GM21390 (cell line): Measurements from ENCODE around the gene HIPK4.
"Not testable (repeated sequence)": the region's sequence is repeated elsewhere in the genome, so short reads cannot be mapped to it uniquely, and the experiment has no call there.

Experiments
- ATAC-seq: cut with Tn5 transposase; IDR thresholded peaks from one replicate; pipeline ENCODE4 v1.9.1; 2021; ENCODE audit not compliant: unreplicated experiment

HIPK4 gene

DNA sequence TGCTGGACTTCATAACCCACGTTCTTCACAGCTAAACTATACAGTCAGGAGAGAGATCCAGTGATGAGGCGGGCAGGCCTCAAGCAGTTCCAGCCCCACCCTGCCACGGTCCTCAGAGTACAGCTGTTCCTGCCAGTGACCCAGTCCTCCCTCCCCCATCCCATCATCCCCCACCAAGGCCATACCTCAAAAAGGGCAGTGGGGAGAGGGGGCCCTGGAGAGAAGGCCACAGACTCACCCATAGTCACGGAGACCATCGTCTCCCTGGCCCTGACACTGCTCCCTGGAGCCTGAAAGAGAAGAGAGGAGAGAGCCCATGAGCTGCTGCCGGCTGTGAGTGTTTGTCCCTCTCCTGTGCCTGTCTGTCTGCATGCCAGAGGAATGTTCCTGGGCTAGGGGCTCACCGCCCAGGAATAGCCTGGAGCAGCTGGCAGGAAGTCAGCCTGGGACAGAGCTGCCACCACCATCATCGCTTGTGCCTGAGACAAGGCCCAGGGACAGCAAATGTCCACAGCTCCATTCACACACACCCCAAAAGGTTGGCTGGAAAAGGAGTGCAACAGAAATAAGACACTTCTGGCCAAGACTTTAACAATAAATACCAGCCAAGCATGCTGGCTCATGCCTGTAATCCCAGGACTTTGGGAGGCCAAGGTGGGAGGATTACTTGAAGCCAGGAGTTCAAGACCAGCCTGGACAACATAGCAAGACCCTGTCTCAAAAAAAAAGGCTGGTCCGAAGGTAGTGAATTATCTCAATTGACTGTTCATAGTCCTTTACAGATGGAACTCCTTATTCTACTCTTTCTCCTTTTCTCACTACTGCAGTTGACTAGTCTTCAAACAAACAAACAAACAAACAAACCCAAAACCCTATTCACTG, 48.1 kb downstream of the HIPK4 start:
- no peak for ATAC-seq

DNA sequence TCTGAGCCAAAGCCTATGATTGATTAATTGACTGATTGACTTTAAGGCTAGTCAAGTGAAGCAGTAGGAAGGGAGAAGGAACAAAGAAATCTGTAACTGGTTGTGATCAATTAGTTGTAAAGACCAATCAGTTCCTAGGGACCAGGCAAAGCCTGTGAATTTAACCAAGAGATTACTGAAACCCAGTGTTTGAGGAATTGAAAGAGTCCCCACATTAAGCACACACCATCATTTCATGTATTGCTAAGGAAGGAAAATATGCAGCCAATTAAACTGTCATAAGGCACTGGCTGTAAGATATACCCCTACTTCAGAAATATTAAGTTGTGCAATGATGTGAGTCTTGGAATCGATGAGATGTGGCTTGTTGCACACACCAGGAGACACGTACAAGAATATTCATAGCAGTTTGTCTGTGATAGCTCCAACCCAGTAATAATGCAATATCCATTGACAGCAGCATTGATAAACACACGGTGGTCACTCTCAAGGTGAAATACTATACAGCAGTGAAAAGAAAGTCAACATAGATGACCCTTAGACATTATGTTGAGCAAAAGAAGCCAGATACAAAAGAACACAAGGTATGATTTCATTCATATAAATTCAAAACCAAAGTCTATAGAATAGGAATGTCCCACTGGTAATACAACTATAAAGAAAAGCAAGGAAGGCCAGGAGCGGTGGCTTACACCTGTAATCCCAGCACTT, 50.8 kb downstream of the HIPK4 start:
- no peak for ATAC-seq

DNA sequence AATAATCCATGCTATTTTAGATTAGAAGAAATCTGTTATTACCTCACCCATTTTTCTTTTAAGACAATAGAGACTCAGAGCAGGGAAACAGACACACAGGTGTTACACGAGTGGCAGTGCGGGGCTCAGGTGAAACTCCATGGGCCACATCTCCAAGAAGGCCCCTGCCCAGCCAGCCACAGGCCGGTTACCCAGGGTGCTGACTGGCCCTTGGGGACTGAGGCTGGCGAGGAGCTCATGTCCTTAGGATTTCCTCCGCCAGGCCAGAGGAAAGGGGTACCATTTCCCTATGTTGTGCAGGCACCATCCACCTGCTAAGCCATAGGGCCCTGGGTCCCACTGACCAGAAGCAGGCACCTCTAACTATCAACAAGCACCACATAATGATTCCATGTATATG, 52.4 kb downstream of the HIPK4 start:
- ATAC-seq: no peak

DNA sequence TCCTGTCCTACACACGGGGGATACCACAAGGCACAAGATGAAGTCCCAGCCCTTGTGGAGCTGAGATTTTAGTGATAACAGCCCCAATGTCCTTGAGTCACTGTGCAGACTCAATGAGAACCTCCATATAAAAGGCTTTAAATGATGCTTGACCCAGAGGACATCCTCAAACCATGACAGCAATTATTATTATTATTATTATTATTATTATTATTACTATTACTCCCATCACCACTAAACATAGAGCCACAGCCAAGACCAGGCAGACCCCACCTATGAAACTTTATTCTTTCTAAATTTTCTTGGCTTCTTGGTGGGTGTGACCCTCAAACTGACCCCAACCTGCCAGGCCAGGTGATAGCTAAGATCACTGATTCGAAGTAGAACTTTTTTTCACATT, 52.9 kb downstream of the HIPK4 start:
- no peak for ATAC-seq

DNA sequence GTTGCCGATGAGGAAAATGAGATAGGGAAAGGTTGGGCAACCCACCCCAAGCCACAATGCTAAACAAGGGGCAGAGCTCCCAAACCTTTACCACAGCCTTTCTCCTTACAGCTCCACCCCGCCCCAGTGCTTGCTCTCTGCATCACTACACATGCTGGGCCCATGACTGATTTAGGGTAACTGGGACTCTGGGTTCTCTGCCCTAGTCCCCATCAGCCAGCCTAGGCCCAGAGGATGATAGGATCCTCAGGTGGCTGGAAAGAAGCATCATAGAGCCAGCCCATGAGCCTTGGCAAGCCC, 53.4 kb downstream of the HIPK4 start:
- ATAC-seq: no peak

DNA sequence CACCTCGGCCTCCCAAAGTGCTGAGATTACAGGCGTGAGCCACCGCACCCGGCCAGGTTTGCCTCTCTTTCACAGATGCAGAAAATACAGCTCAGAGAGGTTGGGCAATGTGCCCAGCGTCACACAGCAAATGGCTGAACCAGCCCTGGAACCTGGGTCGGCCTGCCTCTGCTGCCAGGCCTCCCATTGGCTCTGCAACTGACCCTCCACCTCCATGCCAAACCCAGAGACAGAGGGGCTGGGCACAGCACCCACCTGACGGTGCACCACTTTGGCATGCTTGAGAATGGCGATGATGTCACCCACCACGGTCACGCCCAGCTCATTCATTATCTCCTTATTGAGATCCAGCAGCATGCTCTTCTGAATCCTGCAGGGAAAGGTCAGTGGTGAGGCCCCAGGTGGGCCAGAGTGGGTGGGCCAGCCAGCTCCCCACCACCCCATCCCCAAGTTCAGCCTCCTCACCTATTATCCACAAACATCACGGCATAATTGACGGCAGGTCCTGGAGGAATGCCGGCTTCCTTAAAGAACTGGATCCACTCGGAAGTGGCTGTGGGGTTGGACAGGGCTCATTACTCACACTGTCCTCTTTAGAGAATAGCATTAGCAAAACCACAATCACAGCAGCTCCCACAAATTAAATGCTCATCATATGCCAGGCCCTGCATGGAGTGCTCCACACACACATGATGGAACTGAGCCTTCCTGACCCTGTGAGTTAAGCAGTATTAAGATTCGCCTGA, 54.0 kb downstream of the HIPK4 start:
- ATAC-seq: no peak

DNA sequence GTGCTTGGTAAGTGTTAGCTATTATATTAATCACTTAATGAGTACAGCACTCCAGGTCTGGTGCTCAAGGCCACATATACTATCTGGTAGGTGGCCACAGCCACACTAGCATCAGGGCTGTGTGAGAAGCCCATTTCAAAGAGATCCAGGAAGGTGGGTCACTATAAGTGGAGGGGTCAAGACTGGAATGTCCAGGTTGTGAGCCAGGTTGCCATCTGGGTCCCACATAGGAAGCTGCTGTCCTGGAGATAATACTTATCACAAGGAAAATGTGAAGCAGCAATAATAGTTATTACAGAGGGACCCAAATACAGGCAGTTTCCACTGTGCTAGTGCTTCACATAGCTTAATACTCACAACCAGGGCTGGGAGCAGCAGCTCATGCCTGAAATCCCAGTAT, 54.9 kb downstream of the HIPK4 start:
- ATAC-seq: no peak

DNA sequence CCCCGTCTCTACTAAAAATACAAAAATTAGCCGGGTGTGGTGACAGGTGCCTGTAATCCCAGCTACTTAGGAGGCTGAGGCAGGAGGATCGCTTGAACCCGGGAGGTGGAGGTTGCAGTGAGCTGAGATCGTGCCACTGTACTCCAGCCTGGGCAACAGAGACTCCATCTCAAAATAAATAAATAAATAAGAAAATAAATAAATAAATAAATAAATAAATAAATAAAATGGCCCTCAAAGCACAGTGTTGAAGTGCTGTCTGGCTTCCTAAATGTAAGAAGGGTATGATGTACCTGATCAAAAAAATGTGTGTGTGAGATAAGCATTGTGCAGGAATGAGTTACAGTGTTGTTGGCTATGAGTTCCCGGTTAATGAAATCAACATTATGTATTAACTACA, 56.9 kb downstream of the HIPK4 start:
- not testable (repeated sequence) for ATAC-seq

DNA sequence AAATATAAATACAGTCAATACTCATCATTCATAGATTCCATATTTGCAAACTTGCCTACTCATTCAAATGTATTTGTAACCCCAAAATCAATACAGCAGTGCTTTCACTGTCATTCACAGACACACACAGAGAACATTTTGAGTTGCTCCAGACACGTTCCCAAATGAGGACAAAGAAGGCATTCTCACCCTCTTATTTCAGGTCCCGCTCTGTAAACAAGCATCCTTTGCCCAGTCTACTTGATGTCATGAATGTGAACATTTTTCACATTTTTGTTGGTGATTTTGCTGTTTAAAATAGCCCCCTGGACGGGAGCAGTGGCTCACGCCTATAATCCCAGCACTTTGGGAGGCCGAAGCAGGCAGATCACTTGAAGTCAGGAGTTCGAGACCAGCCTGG, 57.3 kb downstream of the HIPK4 start:
- no peak for ATAC-seq

DNA sequence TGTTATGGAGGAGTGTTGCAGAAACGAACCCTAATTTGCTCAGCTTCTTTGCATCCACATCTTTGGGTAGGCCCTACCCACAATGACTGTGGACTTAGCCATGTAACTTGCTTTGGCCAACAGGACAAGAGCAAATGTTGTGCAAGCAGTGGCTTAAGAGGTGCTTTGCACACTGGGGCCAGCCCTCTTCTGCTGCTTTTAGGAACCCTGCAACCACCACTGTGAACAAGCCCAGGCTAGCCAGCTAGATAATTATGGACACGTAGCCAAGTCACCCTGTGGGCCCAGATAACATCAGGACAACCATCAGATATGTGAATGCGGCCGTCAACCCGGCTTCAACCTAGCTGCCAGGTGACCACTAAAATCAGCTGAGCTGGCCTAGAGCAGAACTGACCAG, 58.9 kb downstream of the HIPK4 start:
- ATAC-seq: no peak
